Breast epithelium (tissue), 3 donors: ENCODE results near the gene LRRC15.

Experiments
- POLR2A ChIP-seq: fragments of 450-650 bp; IDR thresholded peaks from one replicate; pipeline ENCODE4 v1.6.1; 2016; ENCODE audit warnings: antibody characterized with exemption, mild to moderate bottlenecking, moderate library complexity
- POLR2AphosphoS5 ChIP-seq, 3 donors: sonication (generic); formaldehyde crosslinking; IDR thresholded peaks; one replicate each; pipeline ENCODE4 v1.6.1; 2017; ENCODE audit warnings: antibody characterized with exemption in 3 of 3
- TF ChIP-seq, protein P1 (sequence below), 3 donors: fragments of 450-650 bp; IDR thresholded peaks; one replicate each; pipeline ENCODE4 v1.5.1; 2016 to 2017; ENCODE audit warnings: antibody characterized with exemption in 3 of 3, mild to moderate bottlenecking in 3 of 3, moderate library complexity in 3 of 3

GRCh38 chr3:194383276-194383940, 13.9 kb upstream of the LRRC15 start:
- TF ChIP-seq, protein P1, sequence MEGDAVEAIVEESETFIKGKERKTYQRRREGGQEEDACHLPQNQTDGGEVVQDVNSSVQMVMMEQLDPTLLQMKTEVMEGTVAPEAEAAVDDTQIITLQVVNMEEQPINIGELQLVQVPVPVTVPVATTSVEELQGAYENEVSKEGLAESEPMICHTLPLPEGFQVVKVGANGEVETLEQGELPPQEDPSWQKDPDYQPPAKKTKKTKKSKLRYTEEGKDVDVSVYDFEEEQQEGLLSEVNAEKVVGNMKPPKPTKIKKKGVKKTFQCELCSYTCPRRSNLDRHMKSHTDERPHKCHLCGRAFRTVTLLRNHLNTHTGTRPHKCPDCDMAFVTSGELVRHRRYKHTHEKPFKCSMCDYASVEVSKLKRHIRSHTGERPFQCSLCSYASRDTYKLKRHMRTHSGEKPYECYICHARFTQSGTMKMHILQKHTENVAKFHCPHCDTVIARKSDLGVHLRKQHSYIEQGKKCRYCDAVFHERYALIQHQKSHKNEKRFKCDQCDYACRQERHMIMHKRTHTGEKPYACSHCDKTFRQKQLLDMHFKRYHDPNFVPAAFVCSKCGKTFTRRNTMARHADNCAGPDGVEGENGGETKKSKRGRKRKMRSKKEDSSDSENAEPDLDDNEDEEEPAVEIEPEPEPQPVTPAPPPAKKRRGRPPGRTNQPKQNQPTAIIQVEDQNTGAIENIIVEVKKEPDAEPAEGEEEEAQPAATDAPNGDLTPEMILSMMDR (IDR thresholded peaks at IDR 0.05), result no peak
- TF ChIP-seq POLR2AphosphoS5 (IDR thresholded peaks at IDR 0.05), result no peak
- TF ChIP-seq POLR2A, result no peak
